ENCODE data around the gene SYP.

DNA sequence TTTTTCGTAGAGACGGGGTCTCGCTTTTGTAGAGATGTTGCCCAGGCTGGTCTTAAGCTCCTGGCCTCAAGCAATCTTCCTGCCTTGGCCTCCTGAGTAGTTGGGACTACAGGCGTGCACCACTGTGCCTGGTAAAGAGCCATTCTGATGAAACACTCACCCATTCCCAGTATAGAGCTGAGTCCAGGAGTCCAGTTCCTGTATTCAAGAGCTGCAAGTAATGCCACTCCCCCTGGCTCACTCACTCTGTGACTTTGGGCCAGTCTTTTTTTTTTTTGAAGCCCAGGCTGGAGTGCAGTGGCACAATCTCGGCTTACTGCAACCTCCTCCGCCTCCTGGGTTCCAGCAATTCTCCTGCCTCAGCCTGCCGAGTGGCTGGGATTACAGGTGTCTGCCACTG lies 38.7 kb upstream of the SYP start:
- TF ChIP-seq RB1 (IDR thresholded peaks at IDR 0.05; ENCODE audit: borderline replicate concordance) (no peak), MXI1 (IDR thresholded peaks at IDR 0.05; ENCODE audit: low read depth, low read length) (no peak), CREM (IDR thresholded peaks at IDR 0.05; ENCODE audit: low read depth) (no peak), ZZZ3 (IDR thresholded peaks at IDR 0.05; ENCODE audit: control insufficient read depth, insufficient read length, low read depth) (no peak), SUPT20H (IDR thresholded peaks at IDR 0.05; ENCODE audit: borderline replicate concordance, control insufficient read depth, low read depth, low read length) (no peak), CTCF (IDR thresholded peaks at IDR 0.05 in 2 of 3, conservative IDR thresholded peaks at IDR 0.05 in 1 of 3; ENCODE audit: control insufficient read depth in 2 of 3, extremely low read depth in 1 of 3, insufficient read depth in 1 of 3, low read depth in 3 of 3, low read length in 3 of 3) (no peak), CREB1 (IDR thresholded peaks at IDR 0.05; ENCODE audit: low read depth) (no peak), EZH2 (IDR thresholded peaks at IDR 0.05; ENCODE audit: borderline replicate concordance, control insufficient read depth, low read depth, low read length) (no peak), ETV6 (conservative IDR thresholded peaks at IDR 0.05 in 1 of 2, IDR thresholded peaks at IDR 0.05 in 1 of 2; ENCODE audit: borderline replicate concordance in 1 of 2, low read depth in 1 of 2) (no peak), NKRF (conservative IDR thresholded peaks at IDR 0.05) (no peak)

Measured in GM12878 (cell line).